ENCODE results near the gene ZBTB7C.

The ZBTB7C gene

DNA sequence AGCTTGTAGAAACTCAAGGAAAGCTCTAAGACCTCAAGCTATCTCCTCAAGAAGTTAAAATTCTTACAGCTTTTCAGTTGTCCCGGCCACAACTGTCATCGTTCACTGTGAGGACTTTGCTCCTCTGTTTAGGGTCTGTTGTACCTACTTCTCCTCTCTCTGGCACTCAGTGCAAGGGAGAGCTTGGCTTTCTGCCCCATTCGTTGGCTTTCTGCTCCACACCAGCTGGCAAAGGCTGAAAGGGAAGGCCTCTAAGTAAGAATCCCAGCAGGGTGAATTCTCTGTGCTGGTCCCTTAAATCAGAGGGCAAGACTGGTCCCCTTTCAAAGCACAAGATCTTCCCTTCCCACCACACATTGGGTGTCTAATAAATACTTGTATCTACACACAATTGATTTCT is 17.3 kb downstream of the ZBTB7C start:
- no peak overlapping the region for H3K4me3 ChIP-seq (ENCODE audit: low read length)
- DNase-seq (ENCODE audit: low read depth): no peak
- TF ChIP-seq, protein P1, sequence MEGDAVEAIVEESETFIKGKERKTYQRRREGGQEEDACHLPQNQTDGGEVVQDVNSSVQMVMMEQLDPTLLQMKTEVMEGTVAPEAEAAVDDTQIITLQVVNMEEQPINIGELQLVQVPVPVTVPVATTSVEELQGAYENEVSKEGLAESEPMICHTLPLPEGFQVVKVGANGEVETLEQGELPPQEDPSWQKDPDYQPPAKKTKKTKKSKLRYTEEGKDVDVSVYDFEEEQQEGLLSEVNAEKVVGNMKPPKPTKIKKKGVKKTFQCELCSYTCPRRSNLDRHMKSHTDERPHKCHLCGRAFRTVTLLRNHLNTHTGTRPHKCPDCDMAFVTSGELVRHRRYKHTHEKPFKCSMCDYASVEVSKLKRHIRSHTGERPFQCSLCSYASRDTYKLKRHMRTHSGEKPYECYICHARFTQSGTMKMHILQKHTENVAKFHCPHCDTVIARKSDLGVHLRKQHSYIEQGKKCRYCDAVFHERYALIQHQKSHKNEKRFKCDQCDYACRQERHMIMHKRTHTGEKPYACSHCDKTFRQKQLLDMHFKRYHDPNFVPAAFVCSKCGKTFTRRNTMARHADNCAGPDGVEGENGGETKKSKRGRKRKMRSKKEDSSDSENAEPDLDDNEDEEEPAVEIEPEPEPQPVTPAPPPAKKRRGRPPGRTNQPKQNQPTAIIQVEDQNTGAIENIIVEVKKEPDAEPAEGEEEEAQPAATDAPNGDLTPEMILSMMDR (IDR thresholded peaks at IDR 0.05; ENCODE audit: insufficient read depth, low read depth, low read length, missing control alignments): no peak

DNA sequence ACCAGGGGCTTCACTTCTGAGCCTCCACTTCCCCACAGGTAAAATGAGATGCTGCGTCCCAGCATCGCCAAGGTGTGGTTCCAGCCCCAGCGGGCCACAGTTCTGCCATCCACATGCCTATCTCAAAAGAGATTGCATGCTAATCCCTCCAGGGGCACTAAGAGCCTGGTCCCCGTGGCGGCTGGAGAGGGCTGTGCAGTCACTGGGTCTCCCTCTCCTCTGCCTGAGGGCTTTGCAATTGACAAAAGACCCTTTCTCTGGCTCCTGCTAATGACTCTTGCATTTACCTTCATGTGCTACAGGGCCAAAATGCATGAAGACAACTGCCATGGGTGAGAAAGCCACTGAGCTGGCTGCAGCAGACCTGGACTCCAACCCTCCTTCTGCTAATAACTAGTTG is 18.5 kb downstream of the ZBTB7C start:
- H3K4me3 ChIP-seq (ENCODE audit: low read length): no peak overlapping the region

DNA sequence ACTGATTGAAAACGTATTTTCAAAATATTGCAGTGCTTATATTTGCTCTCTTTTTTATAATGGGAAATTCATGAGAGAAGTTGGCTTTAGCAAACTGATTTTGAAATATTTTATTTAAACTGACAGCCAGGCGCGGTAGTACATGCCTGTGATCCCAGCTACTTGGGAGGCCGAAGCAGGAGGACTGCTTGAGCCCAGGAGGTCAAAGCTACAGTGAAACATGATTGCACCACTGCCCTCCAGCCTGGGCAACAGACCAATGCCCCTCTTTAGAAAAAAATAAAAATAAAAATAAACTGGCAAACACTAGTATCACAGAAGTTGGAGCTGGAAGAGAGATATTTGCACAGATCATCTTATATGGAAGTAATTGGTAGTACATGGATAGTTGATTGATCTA is 20.7 kb downstream of the ZBTB7C start:
- H3K4me3 ChIP-seq (ENCODE audit: low read length): no peak overlapping the region
- DNase-seq (ENCODE audit: low read depth): no peak
- TF ChIP-seq, protein P1 (IDR thresholded peaks at IDR 0.05; ENCODE audit: insufficient read depth, low read depth, low read length, missing control alignments): no peak

More for the DNA sequence above, 18.5 kb downstream of the ZBTB7C start:
- TF ChIP-seq, protein P1 (IDR thresholded peaks at IDR 0.05; ENCODE audit: insufficient read depth, low read depth, low read length, missing control alignments): no peak
- DNase-seq (ENCODE audit: low read depth): no peak

DNA sequence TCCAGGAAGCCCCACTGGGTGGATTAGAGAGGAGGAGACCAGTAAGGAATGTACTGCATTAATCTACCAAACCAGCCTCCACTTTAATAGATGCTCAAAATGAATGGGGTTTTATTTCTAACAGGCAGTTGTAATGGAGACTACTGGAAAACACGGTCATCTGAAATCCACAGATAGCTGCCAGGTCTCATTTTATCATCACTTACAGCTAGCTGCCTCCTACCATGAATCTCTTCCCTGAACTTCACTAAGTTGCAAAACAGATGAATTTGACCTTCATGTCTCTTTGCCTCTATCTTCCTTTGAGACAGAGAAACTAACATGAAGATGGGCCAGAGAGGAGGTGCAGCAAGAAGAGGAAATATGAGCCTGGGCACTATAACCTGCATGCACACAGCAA is 21.9 kb downstream of the ZBTB7C start:
- H3K4me3 ChIP-seq (ENCODE audit: low read length): no peak overlapping the region
- no peak for DNase-seq (ENCODE audit: low read depth)
- TF ChIP-seq, protein P1 (IDR thresholded peaks at IDR 0.05; ENCODE audit: insufficient read depth, low read depth, low read length, missing control alignments): no peak

DNA sequence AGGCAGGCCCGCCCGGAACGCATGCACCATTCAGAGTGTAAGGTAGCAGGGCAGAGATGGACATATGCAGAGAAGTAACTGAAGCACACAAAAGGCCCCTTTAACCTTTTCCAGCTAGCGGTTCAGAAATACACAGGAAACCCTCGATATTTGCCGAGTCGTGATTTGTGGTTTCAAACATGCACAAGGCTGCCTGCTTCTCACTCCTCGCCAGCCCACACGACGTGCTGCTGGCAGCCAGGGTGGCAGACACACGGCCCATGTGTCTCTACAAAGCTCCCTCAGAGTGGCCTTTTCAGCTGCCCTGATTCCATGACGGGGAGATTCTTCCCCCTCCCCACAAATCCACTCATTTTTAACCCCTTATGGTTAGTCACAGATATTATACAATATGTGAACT is 23.6 kb downstream of the ZBTB7C start:
- DNase-seq (ENCODE audit: low read depth): no peak

DNA sequence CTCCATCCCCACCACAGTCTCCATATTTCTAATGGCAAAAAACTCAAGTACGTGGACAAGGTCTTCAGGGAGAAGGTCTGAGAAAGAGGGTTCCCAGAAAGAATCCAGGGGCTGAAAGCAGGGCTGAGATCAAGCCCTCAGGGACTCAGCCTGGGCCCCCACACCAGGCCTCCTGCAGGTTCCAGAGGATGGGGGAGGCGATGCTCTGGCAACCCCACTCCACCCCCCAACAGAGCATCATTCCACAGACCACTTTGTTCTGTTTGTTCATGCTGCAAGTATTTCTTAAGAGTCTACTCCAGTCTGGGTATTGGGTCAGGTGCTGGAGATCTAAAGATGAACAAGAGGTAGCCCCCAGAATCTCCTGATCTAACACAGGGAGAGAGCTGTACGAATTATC is 32.2 kb downstream of the ZBTB7C start:
- no peak overlapping the region for H3K4me3 ChIP-seq (ENCODE audit: low read length)
- TF ChIP-seq, protein P1 (IDR thresholded peaks at IDR 0.05; ENCODE audit: insufficient read depth, low read depth, low read length, missing control alignments): no peak
- no peak for DNase-seq (ENCODE audit: low read depth)

More for the DNA sequence above, 23.6 kb downstream of the ZBTB7C start:
- no peak overlapping the region for H3K4me3 ChIP-seq (ENCODE audit: low read length)
- TF ChIP-seq, protein P1 (IDR thresholded peaks at IDR 0.05; ENCODE audit: insufficient read depth, low read depth, low read length, missing control alignments): no peak

DNA sequence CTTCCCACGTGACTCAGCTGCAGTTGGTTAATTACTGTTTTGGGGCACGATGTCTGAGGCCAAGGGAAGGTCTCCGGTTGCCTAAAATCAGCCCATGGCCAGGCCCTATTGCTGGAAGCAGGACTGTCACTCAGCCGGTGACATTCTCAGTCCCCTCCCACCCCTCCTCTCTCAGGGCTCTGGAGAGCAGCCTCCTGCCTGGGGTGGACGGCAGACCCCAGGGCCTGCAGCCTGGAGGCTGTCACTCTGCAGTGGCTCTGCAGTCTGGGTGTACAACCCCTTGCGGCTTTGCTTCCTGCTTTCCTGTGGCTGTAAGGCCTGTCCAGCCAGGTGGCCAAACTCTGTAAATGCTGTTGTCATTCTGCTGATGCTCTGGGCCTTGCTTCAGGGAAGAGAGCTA is 32.8 kb downstream of the ZBTB7C start:
- TF ChIP-seq, protein P1 (IDR thresholded peaks at IDR 0.05; ENCODE audit: insufficient read depth, low read depth, low read length, missing control alignments): no peak

More for the DNA sequence above, 32.8 kb downstream of the ZBTB7C start:
- no peak overlapping the region for H3K4me3 ChIP-seq (ENCODE audit: low read length)
- no peak for DNase-seq (ENCODE audit: low read depth)
